Esophagus muscularis mucosa (tissue), 4 donors: ENCODE results near the gene CDKN2C. TPM values are rescaled to one million over a fixed set of nuclear protein-coding genes. Genes with fewer than 3 reads are reported as not detected.
A peak's percentile ranks its signal among the peaks of the same experiment; 100 is the strongest.

Experiments
- DNase-seq: peaks from one replicate; pipeline ENCODE4 v3.0.0-alpha.2; 2017; ENCODE audit errors: extremely low spot score
- H3K27ac ChIP-seq, 4 donors: fragments of 200-600 bp; sonication (generic); replicated peaks in 1 of 4; 1 replicate in 3 of 4; 2 replicates in 1 of 4; pipeline ENCODE4 v1.5.1; 2016 to 2019; ENCODE audit warnings: mild to moderate bottlenecking in 1 of 4
- H3K27me3 ChIP-seq, 4 donors: fragments of 200-600 bp; sonication (generic); one replicate each; pipeline versions ENCODE4 v1.5.1 to v1.6.0; 2016 to 2019
- H3K36me3 ChIP-seq, 4 donors: fragments of 200-600 bp; sonication (generic); one replicate each; pipeline ENCODE4 v1.5.1; 2016 to 2019
- H3K4me1 ChIP-seq, 4 donors: fragments of 200-600 bp; sonication (generic); one replicate each; pipeline ENCODE4 v1.5.1; 2016 to 2019
- H3K4me3 ChIP-seq, 4 donors: fragments of 200-600 bp; sonication (generic); 1 replicate in 2 of 4; 2 replicates in 2 of 4; pipeline ENCODE4 v1.5.1; 2016 to 2019; ENCODE audit warnings: mild to moderate bottlenecking in 4 of 4, moderate library complexity in 1 of 4
- H3K9me3 ChIP-seq, 4 donors: fragments of 200-600 bp; sonication (generic); 1 replicate in 3 of 4; 2 replicates in 1 of 4; pipeline ENCODE4 v1.5.1; 2016 to 2019
- CTCF ChIP-seq, 3 experiments: fragments of 200-600 bp in 2 of 3; fragments of 450-650 bp in 1 of 3; sonication (generic) in 2 of 3; IDR thresholded peaks; one replicate each; pipeline ENCODE4 v1.5.1; 2017 to 2019; ENCODE audit warnings: antibody characterized with exemption in 3 of 3, mild to moderate bottlenecking in 2 of 3, moderate library complexity in 1 of 3
- EP300 ChIP-seq: sonication (generic); formaldehyde crosslinking; IDR thresholded peaks from one replicate; pipeline ENCODE4 v1.6.1; 2017; ENCODE audit warnings: antibody characterized with exemption
- POLR2A ChIP-seq: fragments of 450-650 bp; IDR thresholded peaks from one replicate; pipeline ENCODE4 v1.6.1; 2017; ENCODE audit warnings: antibody characterized with exemption, moderate library complexity, mild to moderate bottlenecking, low read depth
- POLR2AphosphoS5 ChIP-seq, 2 donors: sonication (generic); formaldehyde crosslinking; IDR thresholded peaks; one replicate each; pipeline ENCODE4 v1.6.1; 2017; ENCODE audit warnings: antibody characterized with exemption in 2 of 2
- WGBS: methylation state at CpG from one replicate; pipeline ENCODE4 v1.1.5; 2018; 5-methylcytosine and 5-hydroxymethylcytosine counted together
- intact Hi-C: fragments of 100-400 bp; cut with DNase I; formaldehyde crosslinking; loops from one replicate; pipeline ENCODE4 v1.15.1; 2023
- total RNA-seq, 4 donors: library from RNA; depleted of rRNA; stranded (reverse); fragments of >200 nt; gene quantifications; one replicate each; pipeline versions ENCODE4 v1.1.0 to v1.2.1, GENCODE V29; 2016

CDKN2C gene
- total RNA-seq, 4 donors from 2014 or later: 20.4 to 37.4 (median 27.0) TPM

GRCh38 chr1:50968158-50968820 lies 1.8 kb upstream of the CDKN2C start:
- peak; percentile 96 for DNase-seq
- TF ChIP-seq POLR2AphosphoS5 (IDR thresholded peaks at IDR 0.05) (peak; percentile 79 to 96), POLR2A (peak; percentile 56), EP300 (no peak), CTCF (IDR thresholded peaks at IDR 0.05) (peak; percentile 32 to 59 (median 40))
- no peaks in the 10 kb centered on the region for H3K27me3 ChIP-seq
- H3K27ac ChIP-seq: peak overlapping the region; percentile 95 to 99 (median 98)
- peak overlapping the region; percentile 71 to 98 (median 82) for H3K4me3 ChIP-seq
- H3K36me3 ChIP-seq: no peaks in the 10 kb centered on the region
- H3K9me3 ChIP-seq: no peaks in the 10 kb centered on the region
- 3% methylated on average over 25 of the region's 70 CpGs for WGBS
- intact Hi-C loops: no loop called here
- peaks cover 12 to 24% (median 15%) of the 10 kb centered on the region in 4 donors for H3K4me1 ChIP-seq

GRCh38 chr1:50968821-50969610 lies 1.0 kb upstream of the CDKN2C start:
- Histone ChIP-seq H3K27ac (peak overlapping the region; percentile 95 to 99 (median 98)), H3K4me1 (peaks cover 13 to 31% (median 21%) of the 10 kb centered on the region in 4 donors), H3K36me3 (peaks cover 0 to 3% (median 0%) of the 10 kb centered on the region in 4 donors), H3K27me3 (no peaks in the 10 kb centered on the region), H3K4me3 (peak overlapping the region; percentile 71 to 98 (median 82)), H3K9me3 (no peaks in the 10 kb centered on the region)
- intact Hi-C loops: no loop called here
- DNase-seq: no peak
- WGBS: 2% methylated on average over 9 of the region's 65 CpGs
- TF ChIP-seq EP300 (no peak), POLR2A (no peak), POLR2AphosphoS5 (IDR thresholded peaks at IDR 0.05) (no peak), CTCF (IDR thresholded peaks at IDR 0.05) (no peak)

GRCh38 chr1:50970509-50970887 lies 453 bp downstream of the CDKN2C start:
- H3K27me3 ChIP-seq: no peaks in the 10 kb centered on the region
- TF ChIP-seq POLR2A: no peak
- TF ChIP-seq CTCF (IDR thresholded peaks at IDR 0.05): no peak
- no peak for TF ChIP-seq POLR2AphosphoS5 (IDR thresholded peaks at IDR 0.05)
- TF ChIP-seq EP300: no peak
- no peak for DNase-seq
- H3K4me3 ChIP-seq: peak overlapping the region; percentile 71 to 98 (median 82)
- WGBS: 8% methylated on average over 6 of the region's 6 CpGs
- peaks cover 13 to 41% (median 23%) of the 10 kb centered on the region in 4 donors for H3K4me1 ChIP-seq
- H3K27ac ChIP-seq: peak overlapping the region; percentile 95 to 99 (median 98)
- no peaks in the 10 kb centered on the region for H3K9me3 ChIP-seq
- peaks cover 0 to 5% (median 0%) of the 10 kb centered on the region in 4 donors for H3K36me3 ChIP-seq
- intact Hi-C loops: no loop called here

GRCh38 chr1:50970931-50971582 lies 1.0 kb downstream of the CDKN2C start:
- peak overlapping the region; percentile 71 to 98 (median 82) for H3K4me3 ChIP-seq
- TF ChIP-seq EP300 (no peak), CTCF (IDR thresholded peaks at IDR 0.05) (no peak), POLR2A (no peak), POLR2AphosphoS5 (IDR thresholded peaks at IDR 0.05) (no peak)
- H3K36me3 ChIP-seq: peaks cover 0 to 5% (median 0%) of the 10 kb centered on the region in 4 donors
- H3K4me1 ChIP-seq: peaks cover 13 to 42% (median 25%) of the 10 kb centered on the region in 4 donors
- H3K27ac ChIP-seq: peak overlapping the region; percentile 95 to 99 (median 98)
- WGBS: 11% methylated on average over 7 of the region's 7 CpGs
- intact Hi-C loops: no loop called here
- no peaks in the 10 kb centered on the region for H3K27me3 ChIP-seq
- no peak for DNase-seq
- no peaks in the 10 kb centered on the region for H3K9me3 ChIP-seq
